Natural killer cell treated with Interleukin-12 subunit alpha and Interleukin-12 subunit beta and Interleukin-15 and Interleukin-18, amount 100 ng/mL, for 72 hours (primary cell): ENCODE results near the gene CDCP2. TPM values are rescaled to one million over a fixed set of nuclear protein-coding genes. Genes with fewer than 3 reads are reported as not detected.

Experiments used
- ATAC-seq, 2 donors: fragments of 150-1000 bp; cut with Tn5 transposase in 1 of 2; sonication (Bioruptor Pico), chemical (Tn5 transposase) in 1 of 2; 2 replicates each; pipeline ENCODE4 v1.10.0; 2021
- DNase-seq: peaks from one replicate; pipeline ENCODE4 v3.0.0; 2022; ENCODE audit warnings: low spot score
- H3K27ac Mint-ChIP-seq, 2 donors: 1 replicate in 1 of 2; 2 replicates in 1 of 2; pipeline ENCODE4 v1.8.0; 2022; ENCODE audit warnings: mixed read lengths in 2 of 2, mild to moderate bottlenecking in 1 of 2, moderate library complexity in 1 of 2
- H3K27me3 Mint-ChIP-seq, 2 donors: 1 replicate in 1 of 2; 2 replicates in 1 of 2; pipeline ENCODE4 v1.8.0; 2022; ENCODE audit warnings: mixed read lengths in 2 of 2
- H3K36me3 Mint-ChIP-seq: one replicate; pipeline ENCODE4 v1.8.0; 2022; ENCODE audit warnings: mixed read lengths
- H3K4me1 Mint-ChIP-seq, 2 donors: 1 replicate in 1 of 2; 2 replicates in 1 of 2; pipeline ENCODE4 v1.8.0; 2022; ENCODE audit warnings: low read depth in 2 of 2, mixed read lengths in 2 of 2, mild to moderate bottlenecking in 1 of 2
- H3K4me3 Mint-ChIP-seq: one replicate; pipeline ENCODE4 v1.8.0; 2022; ENCODE audit warnings: mixed read lengths
- H3K9me3 Mint-ChIP-seq: 2 replicates; pipeline ENCODE4 v1.8.0; 2022; ENCODE audit warnings: mixed read lengths
- total RNA-seq, 2 donors: library from RNA; stranded (reverse); gene quantifications; one replicate each; pipeline ENCODE4 v1.2.3, GENCODE V29; 2022

The CDCP2 gene
- total RNA-seq, 2 donors from 2014 or later, result not detected

GRCh38 chr1:54160351-54160750 lies 7.6 kb upstream of the CDCP2 start:
- no peaks in the 10 kb centered on the region for H3K36me3 Mint-ChIP-seq
- DNase-seq (no peak), ATAC-seq (no peak)
- H3K9me3 Mint-ChIP-seq, result no peaks in the 10 kb centered on the region
- no peaks in the 10 kb centered on the region for H3K4me1 Mint-ChIP-seq
- H3K27me3 Mint-ChIP-seq, result no peaks in the 10 kb centered on the region
- H3K27ac Mint-ChIP-seq, result no peak overlapping the region
- no peak overlapping the region for H3K4me3 Mint-ChIP-seq

GRCh38 chr1:54159733-54160316 lies 7.0 kb upstream of the CDCP2 start:
- Mint-ChIP-seq H3K27me3 (no peaks in the 10 kb centered on the region), H3K9me3 (no peaks in the 10 kb centered on the region), H3K27ac (no peak overlapping the region), H3K36me3 (no peaks in the 10 kb centered on the region), H3K4me3 (no peak overlapping the region), H3K4me1 (no peaks in the 10 kb centered on the region)
- ATAC-seq (no peak), DNase-seq (no peak)

GRCh38 chr1:54158071-54158470 lies 5.3 kb upstream of the CDCP2 start:
- DNase-seq (no peak), ATAC-seq (peak in 1 of 2 donors; percentile 18)
- Mint-ChIP-seq H3K9me3 (no peaks in the 10 kb centered on the region), H3K4me1 (no peaks in the 10 kb centered on the region), H3K27ac (no peak overlapping the region), H3K36me3 (no peaks in the 10 kb centered on the region), H3K4me3 (no peak overlapping the region), H3K27me3 (no peaks in the 10 kb centered on the region)

GRCh38 chr1:54157401-54157800 lies 4.6 kb upstream of the CDCP2 start:
- Mint-ChIP-seq H3K4me1 (no peaks in the 10 kb centered on the region), H3K36me3 (no peaks in the 10 kb centered on the region), H3K27me3 (no peaks in the 10 kb centered on the region), H3K9me3 (no peaks in the 10 kb centered on the region), H3K4me3 (no peak overlapping the region), H3K27ac (no peak overlapping the region)
- DNase-seq (no peak), ATAC-seq (no peak)

GRCh38 chr1:54156986-54157385 lies 4.2 kb upstream of the CDCP2 start:
- no peak for DNase-seq
- H3K27ac Mint-ChIP-seq, result no peak overlapping the region
- no peaks in the 10 kb centered on the region for H3K4me1 Mint-ChIP-seq
- H3K4me3 Mint-ChIP-seq, result no peak overlapping the region
- no peak for ATAC-seq
- H3K36me3 Mint-ChIP-seq, result no peaks in the 10 kb centered on the region
- no peaks in the 10 kb centered on the region for H3K9me3 Mint-ChIP-seq
- H3K27me3 Mint-ChIP-seq, result no peaks in the 10 kb centered on the region

- H3K4me1 Mint-ChIP-seq, result no peaks in the 10 kb centered on the region
- no peak for ATAC-seq
- H3K36me3 Mint-ChIP-seq, result no peaks in the 10 kb centered on the region
- DNase-seq, result no peak
- H3K27ac Mint-ChIP-seq, result no peak overlapping the region
- no peaks in the 10 kb centered on the region for H3K9me3 Mint-ChIP-seq
- no peaks in the 10 kb centered on the region for H3K27me3 Mint-ChIP-seq
- H3K4me3 Mint-ChIP-seq, result no peak overlapping the region
These were observed 3.4 kb upstream of the CDCP2 start for GRCh38 chr1:54156201-54156600.

- Mint-ChIP-seq H3K27me3 (no peaks in the 10 kb centered on the region), H3K36me3 (no peaks in the 10 kb centered on the region), H3K9me3 (no peaks in the 10 kb centered on the region), H3K27ac (no peak overlapping the region), H3K4me1 (peaks cover 0 to 4% of the 10 kb centered on the region in 2 donors), H3K4me3 (no peak overlapping the region)
- no peak for ATAC-seq
- no peak for DNase-seq
These were observed 987 bp upstream of the CDCP2 start for GRCh38 chr1:54153535-54154439.

- Mint-ChIP-seq H3K27me3 (no peaks in the 10 kb centered on the region), H3K9me3 (no peaks in the 10 kb centered on the region), H3K4me1 (peaks cover 0 to 4% of the 10 kb centered on the region in 2 donors), H3K27ac (no peak overlapping the region), H3K4me3 (no peak overlapping the region), H3K36me3 (no peaks in the 10 kb centered on the region)
- peak in 1 of 2 donors; percentile 13 for ATAC-seq
- no peak for DNase-seq
These were observed 1.8 kb downstream of the CDCP2 start for GRCh38 chr1:54151013-54151412.

GRCh38 chr1:54149734-54150133 lies 3.1 kb downstream of the CDCP2 start:
- Mint-ChIP-seq H3K9me3 (no peaks in the 10 kb centered on the region), H3K4me1 (peaks cover 0 to 4% of the 10 kb centered on the region in 2 donors), H3K36me3 (no peaks in the 10 kb centered on the region), H3K4me3 (no peak overlapping the region), H3K27ac (no peak overlapping the region), H3K27me3 (no peaks in the 10 kb centered on the region)
- DNase-seq (no peak), ATAC-seq (no peak)

- Mint-ChIP-seq H3K36me3 (no peaks in the 10 kb centered on the region), H3K4me1 (no peaks in the 10 kb centered on the region), H3K9me3 (no peaks in the 10 kb centered on the region), H3K27ac (no peak overlapping the region), H3K4me3 (no peak overlapping the region), H3K27me3 (no peaks in the 10 kb centered on the region)
- DNase-seq, result no peak
- ATAC-seq, result no peak
These were observed 8.4 kb downstream of the CDCP2 start for GRCh38 chr1:54144366-54144765.

- Mint-ChIP-seq H3K9me3 (no peaks in the 10 kb centered on the region), H3K27me3 (no peaks in the 10 kb centered on the region), H3K27ac (no peak overlapping the region), H3K36me3 (no peaks in the 10 kb centered on the region), H3K4me1 (no peaks in the 10 kb centered on the region), H3K4me3 (no peak overlapping the region)
- ATAC-seq, result no peak
- DNase-seq, result no peak
These were observed 10.5 kb downstream of the CDCP2 start for GRCh38 chr1:54142146-54142900.

GRCh38 chr1:54139711-54140110 lies 13.1 kb downstream of the CDCP2 start:
- Mint-ChIP-seq H3K9me3 (no peaks in the 10 kb centered on the region), H3K27me3 (no peaks in the 10 kb centered on the region), H3K36me3 (no peaks in the 10 kb centered on the region), H3K4me3 (no peak overlapping the region), H3K27ac (no peak overlapping the region), H3K4me1 (no peaks in the 10 kb centered on the region)
- ATAC-seq, result no peak
- no peak for DNase-seq

- ATAC-seq, result no peak
- Mint-ChIP-seq H3K27me3 (no peaks in the 10 kb centered on the region), H3K27ac (no peak overlapping the region), H3K9me3 (no peaks in the 10 kb centered on the region), H3K4me1 (no peaks in the 10 kb centered on the region), H3K36me3 (no peaks in the 10 kb centered on the region), H3K4me3 (no peak overlapping the region)
- no peak for DNase-seq
These were observed 13.8 kb downstream of the CDCP2 start for GRCh38 chr1:54138994-54139393.

GRCh38 chr1:54137534-54138061 lies 15.2 kb downstream of the CDCP2 start:
- Mint-ChIP-seq H3K27ac (no peak overlapping the region), H3K9me3 (no peaks in the 10 kb centered on the region), H3K36me3 (no peaks in the 10 kb centered on the region), H3K4me1 (no peaks in the 10 kb centered on the region), H3K27me3 (no peaks in the 10 kb centered on the region), H3K4me3 (no peak overlapping the region)
- DNase-seq (no peak), ATAC-seq (no peak)
